ENCODE results near the gene DCAF8L2. TPM values are rescaled to one million over a fixed set of nuclear protein-coding genes. Genes with fewer than 3 reads are reported as not detected.

Gene DCAF8L2
- total and polyA plus RNA-seq, 9 of the 15 experiments (the other 6 are each of a cell fraction or from before 2014, with no cell fraction given): not detected

DNA sequence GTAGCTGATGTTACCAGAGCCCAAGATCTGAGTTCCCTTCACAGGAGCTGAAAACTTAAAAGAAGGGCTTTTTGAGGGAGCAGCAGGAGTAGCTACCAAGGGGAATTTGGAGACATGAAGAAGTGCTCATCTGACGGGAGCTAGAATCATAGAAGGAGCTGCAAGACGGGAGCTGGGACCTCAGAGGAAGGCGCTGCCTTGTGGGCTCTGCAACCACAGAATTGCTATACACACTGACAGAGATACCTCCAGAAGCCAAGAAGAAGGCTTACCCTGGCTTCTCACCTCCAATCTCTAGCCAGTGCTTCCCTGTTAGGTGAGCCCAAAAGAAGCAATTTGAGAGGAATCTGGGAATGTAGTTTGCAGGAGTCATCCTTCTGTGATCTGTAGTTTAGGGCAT is 35.9 kb downstream of the DCAF8L2 start:
- Histone ChIP-seq H2AFZ (ENCODE audit: low read depth, low read length) (no peak overlapping the region), H3K9me3 (replicated peaks; ENCODE audit: control insufficient read depth, insufficient read depth, low read depth, low read length) (no peaks in the 10 kb centered on the region), H4K20me1 (replicated peaks; ENCODE audit: control insufficient read depth, insufficient read depth, low read length) (no peaks in the 10 kb centered on the region), H3K4me2 (ENCODE audit: insufficient read depth, low read length) (no peak overlapping the region), H3K4me1 (replicated peaks in 1 of 2; ENCODE audit: control insufficient read depth in 2 of 2, insufficient read depth in 2 of 2, low read length in 2 of 2) (no peaks in the 10 kb centered on the region), H3K4me3 (no peak overlapping the region), H3K27me3 (ENCODE audit: control insufficient read depth in 2 of 2, insufficient read depth in 2 of 2, low read length in 2 of 2) (no peaks in the 10 kb centered on the region), H3K36me3 (ENCODE audit: control insufficient read depth, insufficient read depth, low read length) (no peaks in the 10 kb centered on the region), H3K79me2 (ENCODE audit: control insufficient read depth, insufficient read depth, low read length) (no peaks in the 10 kb centered on the region), H3K27ac (ENCODE audit: extremely low read depth, low read depth, low read length) (no peak overlapping the region), H3K9me1 (ENCODE audit: control insufficient read depth, insufficient read depth, low read length) (no peaks in the 10 kb centered on the region), H3K9ac (ENCODE audit: insufficient read depth in 1 of 2, low read depth in 2 of 2, low read length in 2 of 2) (no peak overlapping the region)
- no peak for DNase-seq (ENCODE audit: extremely low read depth in 1 of 4, low spot score in 3 of 4)
- no TSS peak for BruUV-seq (replicated peaks)
- POLR2A ChIA-PET: no interaction called here
- intact Hi-C loops (cut with micrococcal nuclease) (no loop called here), in situ Hi-C loops (cut with MboI) (no loop called here)
- no peak for TF ChIP-seq TCF7 (IDR thresholded peaks at IDR 0.05; ENCODE audit: borderline replicate concordance)
- TF ChIP-seq NRF1 (conservative IDR thresholded peaks at IDR 0.05 in 1 of 2, IDR thresholded peaks at IDR 0.05 in 1 of 2): no peak
- no peak for TF ChIP-seq HNRNPL (IDR thresholded peaks at IDR 0.05; ENCODE audit: low read depth, low read length)
- TF ChIP-seq HMG20B (CRISPR knock-in tag; IDR thresholded peaks at IDR 0.05): no peak
- no peak for FAIRE-seq
- CTCF ChIA-PET (ENCODE audit: low intra/inter-chr PET ratio): no interaction called here
- 0% methylated on average over 3 of the region's 3 CpGs for WGBS (ENCODE audit: insufficient coverage, low coverage, missing lambda C conversion rate)
- no peak for ATAC-seq

DNA sequence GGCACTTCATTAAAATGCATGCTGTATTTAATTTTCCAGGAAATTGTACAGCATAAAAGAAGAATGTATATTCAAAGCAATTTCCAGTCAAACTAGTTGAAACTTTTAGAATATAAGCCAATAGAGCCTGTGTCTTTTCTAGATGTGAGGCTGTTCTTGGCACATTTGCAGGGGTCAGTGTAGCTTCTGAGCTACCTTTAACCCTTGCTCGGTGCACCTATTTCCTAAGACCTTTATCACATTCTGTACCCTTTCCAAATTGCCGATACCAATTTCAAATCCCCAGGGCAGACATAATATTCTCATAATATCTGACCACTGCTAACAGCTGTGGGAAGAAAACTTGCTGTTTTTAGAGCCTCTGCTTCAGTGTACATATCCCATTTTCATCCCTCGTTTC is 43.2 kb downstream of the DCAF8L2 start:
- Histone ChIP-seq H3K9me1 (ENCODE audit: control insufficient read depth, insufficient read depth, low read length) (no peaks in the 10 kb centered on the region), H3K9me3 (replicated peaks; ENCODE audit: control insufficient read depth, insufficient read depth, low read depth, low read length) (no peaks in the 10 kb centered on the region; the same call in 1 of the 2 replicates), H3K79me2 (ENCODE audit: control insufficient read depth, insufficient read depth, low read length) (no peaks in the 10 kb centered on the region), H3K36me3 (ENCODE audit: control insufficient read depth, insufficient read depth, low read length) (no peaks in the 10 kb centered on the region), H3K4me3 (no peak overlapping the region), H3K27ac (ENCODE audit: extremely low read depth, low read depth, low read length) (no peak overlapping the region), H2AFZ (ENCODE audit: low read depth, low read length) (no peak overlapping the region), H3K4me1 (replicated peaks in 1 of 2; ENCODE audit: control insufficient read depth in 2 of 2, insufficient read depth in 2 of 2, low read length in 2 of 2) (no peaks in the 10 kb centered on the region), H3K4me2 (ENCODE audit: insufficient read depth, low read length) (no peak overlapping the region), H3K27me3 (ENCODE audit: control insufficient read depth in 2 of 2, insufficient read depth in 2 of 2, low read length in 2 of 2) (no peaks in the 10 kb centered on the region), H4K20me1 (replicated peaks; ENCODE audit: control insufficient read depth, insufficient read depth, low read length) (no peaks in the 10 kb centered on the region), H3K9ac (ENCODE audit: insufficient read depth in 1 of 2, low read depth in 2 of 2, low read length in 2 of 2) (no peak overlapping the region)
- WGBS (ENCODE audit: insufficient coverage, low coverage, missing lambda C conversion rate): 4% methylated on average over 3 of the region's 3 CpGs
- ATAC-seq (no peak), DNase-seq (ENCODE audit: extremely low read depth in 1 of 4, low spot score in 3 of 4) (no peak), FAIRE-seq (no peak)
- no TSS peak for BruUV-seq (replicated peaks)
- in situ Hi-C loops (cut with MboI) (no loop called here), intact Hi-C loops (cut with micrococcal nuclease) (no loop called here)
- no peak for TF ChIP-seq SUPT5H (IDR thresholded peaks at IDR 0.05)
- no peak for TF ChIP-seq STAT5A (IDR thresholded peaks at IDR 0.05; ENCODE audit: borderline replicate concordance, low read length)
- TF ChIP-seq RBM25 (IDR thresholded peaks at IDR 0.05; ENCODE audit: low read depth, low read length, severe bottlenecking): no peak
- no peak for TF ChIP-seq LARP7 (IDR thresholded peaks at IDR 0.05)
- TF ChIP-seq, protein P1, sequence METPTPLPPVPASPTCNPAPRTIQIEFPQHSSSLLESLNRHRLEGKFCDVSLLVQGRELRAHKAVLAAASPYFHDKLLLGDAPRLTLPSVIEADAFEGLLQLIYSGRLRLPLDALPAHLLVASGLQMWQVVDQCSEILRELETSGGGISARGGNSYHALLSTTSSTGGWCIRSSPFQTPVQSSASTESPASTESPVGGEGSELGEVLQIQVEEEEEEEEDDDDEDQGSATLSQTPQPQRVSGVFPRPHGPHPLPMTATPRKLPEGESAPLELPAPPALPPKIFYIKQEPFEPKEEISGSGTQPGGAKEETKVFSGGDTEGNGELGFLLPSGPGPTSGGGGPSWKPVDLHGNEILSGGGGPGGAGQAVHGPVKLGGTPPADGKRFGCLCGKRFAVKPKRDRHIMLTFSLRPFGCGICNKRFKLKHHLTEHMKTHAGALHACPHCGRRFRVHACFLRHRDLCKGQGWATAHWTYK (CRISPR knock-in tag; IDR thresholded peaks at IDR 0.05): no peak
- TF ChIP-seq, protein P2, sequence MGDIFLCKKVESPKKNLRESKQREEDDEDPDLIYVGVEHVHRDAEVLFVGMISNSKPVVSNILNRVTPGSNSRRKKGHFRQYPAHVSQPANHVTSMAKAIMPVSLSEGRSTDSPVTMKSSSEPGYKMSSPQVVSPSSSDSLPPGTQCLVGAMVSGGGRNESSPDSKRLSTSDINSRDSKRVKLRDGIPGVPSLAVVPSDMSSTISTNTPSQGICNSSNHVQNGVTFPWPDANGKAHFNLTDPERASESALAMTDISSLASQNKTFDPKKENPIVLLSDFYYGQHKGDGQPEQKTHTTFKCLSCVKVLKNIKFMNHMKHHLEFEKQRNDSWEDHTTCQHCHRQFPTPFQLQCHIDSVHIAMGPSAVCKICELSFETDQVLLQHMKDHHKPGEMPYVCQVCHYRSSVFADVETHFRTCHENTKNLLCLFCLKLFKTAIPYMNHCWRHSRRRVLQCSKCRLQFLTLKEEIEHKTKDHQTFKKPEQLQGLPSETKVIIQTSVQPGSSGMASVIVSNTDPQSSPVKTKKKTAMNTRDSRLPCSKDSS (IDR thresholded peaks at IDR 0.05; ENCODE audit: low read depth, partially characterized antibody): no peak
- no peak for TF ChIP-seq ZNF311 (CRISPR knock-in tag; IDR thresholded peaks at IDR 0.05)
- TF ChIP-seq ZNF764 (CRISPR knock-in tag; IDR thresholded peaks at IDR 0.05; ENCODE audit: low read depth): no peak
- no peak for TF ChIP-seq MAFK (IDR thresholded peaks at IDR 0.05; ENCODE audit: low read length)
- TF ChIP-seq ZKSCAN1 (IDR thresholded peaks at IDR 0.05; ENCODE audit: low read depth, low read length): no peak
- no peak for TF ChIP-seq ZNF224 (CRISPR knock-in tag; IDR thresholded peaks at IDR 0.05)
- no peak for TF ChIP-seq KAT2B (IDR thresholded peaks at IDR 0.05; ENCODE audit: low read depth, low read length)
- TF ChIP-seq THRAP3 (IDR thresholded peaks at IDR 0.05; ENCODE audit: borderline replicate concordance): no peak
- TF ChIP-seq PTRF (tag; IDR thresholded peaks at IDR 0.05): no peak
- POLR2A ChIA-PET: no interaction called here
- CTCF ChIA-PET (ENCODE audit: low intra/inter-chr PET ratio): no interaction called here

All from K562 (cell line).